H1 (cell line): ENCODE measurements around the gene BAZ2B. TPM values are rescaled to one million over a fixed set of nuclear protein-coding genes. Genes with fewer than 3 reads are reported as not detected.

Source experiments
- CTCF ChIA-PET: fragments of 300-600 bp; sonication (Branson Sonifier 250); formaldehyde crosslinking; loops from one replicate; lab custom pipeline; 2021; ENCODE audit not compliant: partially characterized antibody; lab: Charles Lee
- POLR2A ChIA-PET: fragments of 300-600 bp; sonication (Branson Sonifier 250); formaldehyde crosslinking; loops from one replicate; lab custom pipeline; 2021; ENCODE audit warnings: inconsistent platforms; ENCODE audit not compliant: partially characterized antibody; lab: Charles Lee
- DNase-seq, 2 experiments: peaks; one replicate each; pipeline versions ENCODE4 v3.0.0 to v3.0.0-alpha.2; 2010 to 2022; ENCODE audit warnings: low spot score in 2 of 2, low read depth in 1 of 2, mixed read lengths in 1 of 2
- FAIRE-seq: peaks from 2 replicates; lab custom pipeline; 2011; peaks lifted over from hg19 to GRCh38; lab: Jason Lieb, UNC
- H2AFZ ChIP-seq: 2 replicates; pipeline ENCODE4 v1.8.1; 2012; ENCODE audit warnings: low read length, inconsistent platforms
- H2AK5ac ChIP-seq: 2 replicates; pipeline ENCODE4 v1.6.1; 2013; ENCODE audit warnings: low read depth, low read length
- H2BK120ac ChIP-seq: replicated peaks from 2 replicates; pipeline ENCODE3; 2013; ENCODE audit warnings: low read depth, low read length, inconsistent platforms
- H2BK12ac ChIP-seq: 2 replicates; pipeline ENCODE4 v1.6.1; 2013; ENCODE audit warnings: low read depth, low read length
- H2BK15ac ChIP-seq: 2 replicates; pipeline ENCODE4 v1.6.1; 2013; ENCODE audit warnings: low read length
- H2BK20ac ChIP-seq: 2 replicates; pipeline ENCODE4 v1.6.1; 2013; ENCODE audit warnings: low read length
- H2BK5ac ChIP-seq: 2 replicates; pipeline ENCODE4 v1.6.1; 2013; ENCODE audit warnings: low read depth, low read length
- H3K14ac ChIP-seq: 2 replicates; pipeline ENCODE4 v1.6.1; 2013; ENCODE audit warnings: inconsistent platforms; ENCODE audit not compliant: insufficient read length
- H3K18ac ChIP-seq: 2 replicates; pipeline ENCODE4 v1.6.1; 2013; ENCODE audit warnings: low read length; ENCODE audit errors: extremely low read depth
- H3K23ac ChIP-seq: 2 replicates; pipeline ENCODE4 v1.6.1; 2013; ENCODE audit warnings: inconsistent platforms; ENCODE audit not compliant: insufficient read length
- H3K23me2 ChIP-seq: 2 replicates; pipeline ENCODE4 v1.6.1; 2013; ENCODE audit warnings: low read depth, low read length
- H3K27ac ChIP-seq: 2 replicates; pipeline ENCODE4 v1.6.1; 2011; ENCODE audit warnings: low read depth, low read length, inconsistent platforms
- H3K27me3 ChIP-seq, 4 experiments: replicated peaks in 1 of 4; 1 replicate in 1 of 4; 2 replicates in 3 of 4; pipeline versions ENCODE4 v1.6.1 to v1.8.1; 2011 to 2013; ENCODE audit warnings: low read length in 3 of 4, mild to moderate bottlenecking in 3 of 4, inconsistent platforms in 2 of 4, mixed read lengths in 2 of 4, moderate library complexity in 1 of 4; ENCODE audit not compliant: control insufficient read depth in 3 of 4, insufficient read depth in 3 of 4; ENCODE audit errors: extremely low read depth in 1 of 4
- H3K36me3 ChIP-seq, 4 experiments: 2 replicates each; pipeline versions ENCODE4 v1.6.1 to v1.8.1; 2011 to 2013; ENCODE audit warnings: mild to moderate bottlenecking in 4 of 4, low read length in 3 of 4, moderate library complexity in 2 of 4, control low read depth in 1 of 4, inconsistent platforms in 1 of 4; ENCODE audit not compliant: insufficient read depth in 4 of 4, control insufficient read depth in 2 of 4
- H3K4ac ChIP-seq: replicated peaks from 2 replicates; pipeline ENCODE3; 2013; ENCODE audit warnings: low read length, low read depth, mixed read lengths, inconsistent platforms; ENCODE audit not compliant: insufficient read length
- H3K4me1 ChIP-seq, 4 experiments: replicated peaks in 1 of 4; 1 replicate in 1 of 4; 2 replicates in 3 of 4; pipeline versions ENCODE4 v1.6.1 to v1.8.1; 2011 to 2013; ENCODE audit warnings: low read length in 3 of 4, inconsistent platforms in 2 of 4, mixed read lengths in 1 of 4; ENCODE audit not compliant: insufficient read depth in 4 of 4, control insufficient read depth in 3 of 4
- H3K4me2 ChIP-seq, 2 experiments: 2 replicates each; pipeline versions ENCODE4 v1.6.1 to v1.8.1; 2011 to 2013; ENCODE audit warnings: low read depth in 2 of 2, low read length in 2 of 2, control low read depth in 1 of 2, inconsistent platforms in 1 of 2, mild to moderate bottlenecking in 1 of 2; ENCODE audit not compliant: insufficient read depth in 1 of 2
- H3K4me3 ChIP-seq, 4 experiments: fragments of 200-600, 300-600 bp in 1 of 4; sonication (generic), shearing (Covaris generic), sonication (Bioruptor Twin) in 1 of 4; 2 replicates each; pipeline versions ENCODE4 v1.5.1 to v1.8.1; 2011 to 2016; ENCODE audit warnings: low read length in 4 of 4, low read depth in 3 of 4, control low read depth in 2 of 4, inconsistent platforms in 2 of 4, mild to moderate bottlenecking in 2 of 4, mixed read lengths in 1 of 4, moderate library complexity in 1 of 4; ENCODE audit not compliant: insufficient read depth in 2 of 4; ENCODE audit errors: extremely low read depth in 1 of 4
- H3K56ac ChIP-seq: replicated peaks from 2 replicates; pipeline ENCODE3; 2013; ENCODE audit warnings: low read depth, mild to moderate bottlenecking, mixed read lengths, low read length, inconsistent platforms; ENCODE audit not compliant: insufficient read length
- H3K79me1 ChIP-seq: 2 replicates; pipeline ENCODE4 v1.6.1; 2013; ENCODE audit warnings: low read depth, low read length, control low read depth
- H3K79me2 ChIP-seq, 2 experiments: 2 replicates each; pipeline versions ENCODE4 v1.6.1 to v1.8.1; 2012 to 2013; ENCODE audit warnings: low read length in 2 of 2, mild to moderate bottlenecking in 2 of 2, inconsistent platforms in 1 of 2; ENCODE audit not compliant: insufficient read depth in 2 of 2, control insufficient read depth in 1 of 2
- H3K9ac ChIP-seq, 4 experiments: replicated peaks in 1 of 4; 1 replicate in 1 of 4; 2 replicates in 3 of 4; pipeline versions ENCODE4 v1.6.1 to v1.8.1; 2011 to 2013; ENCODE audit warnings: low read depth in 3 of 4, low read length in 3 of 4, control low read depth in 2 of 4, mild to moderate bottlenecking in 2 of 4, moderate library complexity in 2 of 4, inconsistent platforms in 1 of 4; ENCODE audit errors: extremely low read depth in 1 of 4
- H3K9me3 ChIP-seq, 2 experiments: 2 replicates each; pipeline versions ENCODE4 v1.6.1 to v1.8.1; 2012 to 2013; ENCODE audit warnings: mild to moderate bottlenecking in 2 of 2, moderate library complexity in 2 of 2, control low read depth in 1 of 2, inconsistent platforms in 1 of 2, low read depth in 1 of 2, low read length in 1 of 2, mixed read lengths in 1 of 2; ENCODE audit not compliant: insufficient read depth in 2 of 2
- H4K20me1 ChIP-seq, 2 experiments: replicated peaks in 1 of 2; 2 replicates each; pipeline versions ENCODE3 to v1.8.1; 2011 to 2013; ENCODE audit warnings: inconsistent platforms in 2 of 2, low read length in 2 of 2, mild to moderate bottlenecking in 1 of 2; ENCODE audit not compliant: insufficient read depth in 2 of 2, control insufficient read depth in 1 of 2
- H4K5ac ChIP-seq: 2 replicates; pipeline ENCODE4 v1.6.1; 2013; ENCODE audit warnings: low read length, low read depth, mixed read lengths, inconsistent platforms; ENCODE audit not compliant: insufficient read length
- H4K8ac ChIP-seq: 2 replicates; pipeline ENCODE4 v1.8.0; 2013; ENCODE audit warnings: mild to moderate bottlenecking, moderate library complexity, low read length, inconsistent platforms; ENCODE audit not compliant: insufficient read depth; ENCODE audit errors: extremely low read depth
- H4K91ac ChIP-seq: replicated peaks from 2 replicates; pipeline ENCODE3; 2013; ENCODE audit warnings: low read length, mixed read lengths, inconsistent platforms; ENCODE audit not compliant: insufficient read length
- YY1 ChIP-seq: IDR thresholded peaks from 2 replicates; pipeline ENCODE4 v1.6.1; 2011; ENCODE audit warnings: low read depth, mild to moderate bottlenecking, low read length
- WGBS, 2 experiments: shearing (Covaris generic) in 1 of 2; methylation state at CpG; one replicate each; pipeline versions ENCODE4 v1.1.6 to v1.1.7; 2013 to 2015; ENCODE audit warnings: low lambda C conversion rate in 2 of 2, mixed read lengths in 2 of 2, inconsistent platforms in 1 of 2, low coverage in 1 of 2, missing lambda C conversion rate in 1 of 2; ENCODE audit not compliant: insufficient replicate concordance in 2 of 2, insufficient coverage in 1 of 2, insufficient read length in 1 of 2; ENCODE audit errors: extremely low coverage in 1 of 2, missing lambda C conversion rate in 1 of 2; 5-methylcytosine and 5-hydroxymethylcytosine counted together
- polyA plus RNA-seq, 7 experiments: library from polyadenylated mRNA; depleted of rRNA in 3 of 7; stranded (reverse) in 5 of 7; unstranded in 2 of 7; fragments of >200 nt in 5 of 7; fragments of 200-250 nt in 2 of 7; gene quantifications; 1 replicate in 5 of 7; 2 replicates in 1 of 7; 4 replicates in 1 of 7; pipeline versions ENCODE4 v1.2.1 to v1.2.3, GENCODE V29; 2011 to 2013; ENCODE audit warnings: missing spikeins in 2 of 7, mixed read lengths in 2 of 7
- total RNA-seq: library from RNA; stranded (reverse); fragmentation: NEBNext Ultra II Directional; extraction: Animal tissue kit (Norgen Biotek cat#: 25700); gene quantifications from 2 replicates; pipeline ENCODE4 v1.2.1, GENCODE V29; 2021
- TF ChIP-seq, protein P1 (sequence below): IDR thresholded peaks from 2 replicates; pipeline ENCODE4 v1.6.1; 2012; ENCODE audit warnings: low read length, inconsistent platforms

BAZ2B gene
- total and polyA plus RNA-seq, 2 of the 8 experiments (the other 6 are each of a cell fraction or from before 2014, with no cell fraction given), result 15.2 to 46.3 TPM

DNA sequence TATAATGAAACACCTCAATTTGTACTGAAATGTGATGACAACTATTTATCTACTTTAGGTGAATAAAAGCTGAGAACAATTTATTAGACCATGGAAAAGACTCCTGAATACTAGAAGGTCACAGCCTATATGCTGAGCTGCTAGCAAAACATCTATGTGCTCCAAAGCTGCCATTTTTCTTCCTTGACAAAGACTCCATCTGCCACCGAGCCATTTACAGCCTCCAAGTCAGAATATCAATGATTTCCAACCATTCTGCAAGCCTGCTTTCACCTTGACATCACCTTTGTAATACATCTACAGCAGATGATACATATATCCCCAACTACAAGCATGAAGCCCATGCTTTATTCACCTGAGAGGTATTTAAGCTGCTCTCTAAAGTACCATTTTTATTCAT, 84.9 kb downstream of the BAZ2B start:
- peaks cover 0 to 2% (median 0%) of the 10 kb centered on the region in 4 experiments; a peak in 1 of 7 replicates for H3K27me3 ChIP-seq
- no peak overlapping the region for H4K91ac ChIP-seq
- H3K18ac ChIP-seq, result no peak overlapping the region
- 85% methylated on average over 1 of the region's 1 CpG; no CpG with 5 or more reads in 1 of the 2 experiments for WGBS, 2 experiments
- H3K4me3 ChIP-seq, result no peak overlapping the region
- H2AK5ac ChIP-seq, result no peak overlapping the region
- H2BK15ac ChIP-seq, result no peak overlapping the region
- no peak overlapping the region for H3K56ac ChIP-seq
- no peak overlapping the region for H3K14ac ChIP-seq
- no peaks in the 10 kb centered on the region for H3K79me1 ChIP-seq
- no peak overlapping the region for H2AFZ ChIP-seq
- CTCF ChIA-PET, result no interaction called here
- H3K4me1 ChIP-seq, result no peaks in the 10 kb centered on the region
- no peaks in the 10 kb centered on the region for H3K23me2 ChIP-seq
- H2BK5ac ChIP-seq, result no peak overlapping the region
- H4K5ac ChIP-seq, result no peak overlapping the region
- H3K27ac ChIP-seq, result no peak overlapping the region
- POLR2A ChIA-PET, result interaction anchor here (0.9 kb wide), 1 partner anchor 11 kb away, joined by 3 read pairs; no protein-coding TSS in a partner anchor
- H3K9ac ChIP-seq, result no peak overlapping the region
- no peak overlapping the region for H2BK20ac ChIP-seq
- H3K23ac ChIP-seq, result no peak overlapping the region
- 0 out of 2 replicates have a peak, but pooled peaks have one; percentile 32 for TF ChIP-seq YY1
- TF ChIP-seq, protein P1, sequence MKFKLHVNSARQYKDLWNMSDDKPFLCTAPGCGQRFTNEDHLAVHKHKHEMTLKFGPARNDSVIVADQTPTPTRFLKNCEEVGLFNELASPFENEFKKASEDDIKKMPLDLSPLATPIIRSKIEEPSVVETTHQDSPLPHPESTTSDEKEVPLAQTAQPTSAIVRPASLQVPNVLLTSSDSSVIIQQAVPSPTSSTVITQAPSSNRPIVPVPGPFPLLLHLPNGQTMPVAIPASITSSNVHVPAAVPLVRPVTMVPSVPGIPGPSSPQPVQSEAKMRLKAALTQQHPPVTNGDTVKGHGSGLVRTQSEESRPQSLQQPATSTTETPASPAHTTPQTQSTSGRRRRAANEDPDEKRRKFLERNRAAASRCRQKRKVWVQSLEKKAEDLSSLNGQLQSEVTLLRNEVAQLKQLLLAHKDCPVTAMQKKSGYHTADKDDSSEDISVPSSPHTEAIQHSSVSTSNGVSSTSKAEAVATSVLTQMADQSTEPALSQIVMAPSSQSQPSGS, result no peak
- peaks cover 0 to 8% of the 10 kb centered on the region in 2 experiments; a peak in 2 of 4 replicates for H3K79me2 ChIP-seq
- no peaks in the 10 kb centered on the region for H4K20me1 ChIP-seq
- FAIRE-seq (peak; percentile 39), DNase-seq (no peak)
- H3K4ac ChIP-seq, result no peak overlapping the region
- H2BK12ac ChIP-seq, result no peak overlapping the region
- H3K36me3 ChIP-seq, result no peaks in the 10 kb centered on the region
- H3K9me3 ChIP-seq, result no peaks in the 10 kb centered on the region
- H4K8ac ChIP-seq, result no peak overlapping the region
- no peak overlapping the region for H2BK120ac ChIP-seq
- H3K4me2 ChIP-seq, result no peak overlapping the region
